A673 (cell line): Measurements from ENCODE around the gene SEMA5A. TPM values are rescaled to one million over a fixed set of nuclear protein-coding genes. Genes with fewer than 3 reads are reported as not detected.

Experiments used
- BruUV-seq: library from RNA; stranded (reverse); fragments of 400-500 nt; replicated peaks from 2 replicates; lab custom pipeline; 2021; lab: Mats Ljungman, UMichigan
- CTCF ChIA-PET: fragments of 300-600 bp; sonication (Branson Sonifier 250); formaldehyde crosslinking; loops from one replicate; lab custom pipeline; 2022; ENCODE audit warnings: antibody characterized with exemption; lab: Charles Lee
- POLR2A ChIA-PET: fragments of 300-600 bp; sonication (Branson Sonifier 250); formaldehyde crosslinking; loops from one replicate; lab custom pipeline; 2022; ENCODE audit warnings: antibody characterized with exemption; ENCODE audit not compliant: low non-redundant PET; lab: Charles Lee
- DNase-seq: peaks from one replicate; pipeline ENCODE4 v3.0.0-alpha.2; 2015; ENCODE audit warnings: low spot score
- H3K27ac ChIP-seq: fragments of 200-600 bp; sonication (generic); 2 replicates; pipeline ENCODE4 v1.5.1; 2016; ENCODE audit warnings: mixed run types, low read depth, mild to moderate bottlenecking, mixed read lengths, antibody characterized with exemption, low read length; ENCODE audit not compliant: poor library complexity, severe bottlenecking
- H3K27me3 ChIP-seq: fragments of 200-600 bp; sonication (generic); replicated peaks from 2 replicates; pipeline ENCODE4 v1.6.1; 2017; ENCODE audit warnings: mixed run types, low read depth, mild to moderate bottlenecking, mixed read lengths, antibody characterized with exemption, low read length; ENCODE audit not compliant: insufficient read depth, poor library complexity
- H3K36me3 ChIP-seq: fragments of 200-600 bp; sonication (generic); 2 replicates; pipeline ENCODE4 v1.6.1; 2016; ENCODE audit warnings: mixed run types, mild to moderate bottlenecking, mixed read lengths, antibody characterized with exemption, low read length; ENCODE audit not compliant: insufficient read depth, poor library complexity, severe bottlenecking
- H3K4me1 ChIP-seq: fragments of 200-600 bp; sonication (generic); 2 replicates; pipeline ENCODE4 v1.6.1; 2017; ENCODE audit warnings: mixed run types, mild to moderate bottlenecking, mixed read lengths, antibody characterized with exemption, low read length; ENCODE audit not compliant: insufficient read depth, poor library complexity, severe bottlenecking
- H3K4me3 ChIP-seq: fragments of 200-600 bp; sonication (generic); 2 replicates; pipeline ENCODE4 v1.5.1; 2016; ENCODE audit warnings: low read depth, mixed run types, mild to moderate bottlenecking, mixed read lengths, low read length; ENCODE audit not compliant: poor library complexity, severe bottlenecking
- H3K9me3 ChIP-seq: fragments of 200-600 bp; sonication (generic); 2 replicates; pipeline ENCODE4 v1.6.1; 2016; ENCODE audit warnings: mixed run types, low read depth, mild to moderate bottlenecking, mixed read lengths, antibody characterized with exemption, low read length; ENCODE audit not compliant: poor library complexity, severe bottlenecking
- EZH2 ChIP-seq: fragments of 200-600 bp; sonication (generic); IDR thresholded peaks from 2 replicates; pipeline ENCODE4 v1.6.1; 2017; ENCODE audit warnings: borderline replicate concordance, low read depth, mild to moderate bottlenecking, mixed read lengths, antibody characterized with exemption, low read length; ENCODE audit not compliant: poor library complexity, severe bottlenecking
- intact Hi-C: fragments of 100-400 bp; cut with micrococcal nuclease; formaldehyde crosslinking; loops from one replicate; pipeline ENCODE4 v1.10.0; 2022; ENCODE audit not compliant: unreplicated experiment
- total RNA-seq: library from RNA; stranded (reverse); gene quantifications from 2 replicates; pipeline ENCODE4 v1.2.3, GENCODE V29; 2021
- TF ChIP-seq, protein P1 (sequence below): fragments of 300-800, 200-600 bp; sonication (generic); conservative IDR thresholded peaks from 2 replicates; pipeline ENCODE4 v1.5.1; 2017; ENCODE audit warnings: low read depth, mild to moderate bottlenecking, antibody characterized with exemption, low read length, moderate library complexity, mixed read lengths

SEMA5A gene
- total RNA-seq, 1 experiment from 2014 or later, result 0.17 TPM

DNA sequence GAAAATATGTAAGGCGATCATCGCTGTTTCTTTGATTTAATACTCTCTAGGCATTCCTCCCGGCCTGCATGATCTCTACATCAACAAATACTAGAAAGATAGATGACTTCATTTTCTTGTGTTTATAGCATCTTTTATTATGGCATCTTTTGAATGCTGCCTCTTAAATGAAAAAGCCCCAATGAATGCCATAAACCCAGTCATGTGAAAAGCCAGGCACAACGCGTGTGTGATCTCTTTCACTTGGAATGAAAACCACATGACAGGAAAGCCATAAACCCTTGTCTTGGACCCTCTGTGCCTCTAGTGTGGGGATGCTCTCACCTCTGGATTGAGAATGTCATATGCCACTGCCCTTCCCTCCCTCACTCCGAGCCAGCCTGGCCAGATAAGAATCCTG lies 476.2 kb downstream of the SEMA5A start:
- Histone ChIP-seq H3K4me1 (no peaks in the 10 kb centered on the region), H3K4me3 (no peak overlapping the region), H3K27me3 (no peaks in the 10 kb centered on the region), H3K9me3 (peaks cover 23% of the 10 kb centered on the region), H3K27ac (no peak overlapping the region), H3K36me3 (no peaks in the 10 kb centered on the region)
- intact Hi-C loops, result no loop called here
- ChIA-PET POLR2A (no interaction called here), CTCF (no interaction called here)
- DNase-seq, result no peak
- BruUV-seq, result no TSS peak
- TF ChIP-seq EZH2, result no peak
- TF ChIP-seq, protein P1, sequence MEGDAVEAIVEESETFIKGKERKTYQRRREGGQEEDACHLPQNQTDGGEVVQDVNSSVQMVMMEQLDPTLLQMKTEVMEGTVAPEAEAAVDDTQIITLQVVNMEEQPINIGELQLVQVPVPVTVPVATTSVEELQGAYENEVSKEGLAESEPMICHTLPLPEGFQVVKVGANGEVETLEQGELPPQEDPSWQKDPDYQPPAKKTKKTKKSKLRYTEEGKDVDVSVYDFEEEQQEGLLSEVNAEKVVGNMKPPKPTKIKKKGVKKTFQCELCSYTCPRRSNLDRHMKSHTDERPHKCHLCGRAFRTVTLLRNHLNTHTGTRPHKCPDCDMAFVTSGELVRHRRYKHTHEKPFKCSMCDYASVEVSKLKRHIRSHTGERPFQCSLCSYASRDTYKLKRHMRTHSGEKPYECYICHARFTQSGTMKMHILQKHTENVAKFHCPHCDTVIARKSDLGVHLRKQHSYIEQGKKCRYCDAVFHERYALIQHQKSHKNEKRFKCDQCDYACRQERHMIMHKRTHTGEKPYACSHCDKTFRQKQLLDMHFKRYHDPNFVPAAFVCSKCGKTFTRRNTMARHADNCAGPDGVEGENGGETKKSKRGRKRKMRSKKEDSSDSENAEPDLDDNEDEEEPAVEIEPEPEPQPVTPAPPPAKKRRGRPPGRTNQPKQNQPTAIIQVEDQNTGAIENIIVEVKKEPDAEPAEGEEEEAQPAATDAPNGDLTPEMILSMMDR, result no peak

DNA sequence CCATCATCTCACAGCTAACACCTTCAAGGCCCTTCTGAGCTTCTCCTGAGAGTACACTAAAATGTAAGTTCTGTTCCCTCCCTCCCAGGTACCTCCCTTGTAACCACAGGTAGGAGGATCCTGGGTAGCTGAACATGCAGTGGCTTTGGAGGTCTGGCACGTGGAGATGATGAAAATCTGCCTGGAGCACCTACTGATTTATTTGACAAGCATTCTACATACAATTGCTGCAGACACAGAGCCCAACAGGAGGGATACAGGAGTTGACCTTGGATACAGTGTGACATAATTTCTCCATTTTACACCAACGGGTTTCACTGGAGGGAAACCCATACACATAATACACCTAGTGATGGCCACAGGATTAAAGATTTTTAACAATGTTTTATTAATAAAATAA lies 478.7 kb downstream of the SEMA5A start:
- DNase-seq, result no peak
- H3K4me3 ChIP-seq, result no peak overlapping the region
- H3K36me3 ChIP-seq, result no peaks in the 10 kb centered on the region
- POLR2A ChIA-PET, result no interaction called here
- intact Hi-C loops, result no loop called here
- H3K27ac ChIP-seq, result no peak overlapping the region
- no peaks in the 10 kb centered on the region for H3K4me1 ChIP-seq
- no peaks in the 10 kb centered on the region for H3K27me3 ChIP-seq
- no peak for TF ChIP-seq EZH2
- TF ChIP-seq, protein P1, result no peak
- no TSS peak for BruUV-seq
- CTCF ChIA-PET, result no interaction called here
- peaks cover 21% of the 10 kb centered on the region for H3K9me3 ChIP-seq

DNA sequence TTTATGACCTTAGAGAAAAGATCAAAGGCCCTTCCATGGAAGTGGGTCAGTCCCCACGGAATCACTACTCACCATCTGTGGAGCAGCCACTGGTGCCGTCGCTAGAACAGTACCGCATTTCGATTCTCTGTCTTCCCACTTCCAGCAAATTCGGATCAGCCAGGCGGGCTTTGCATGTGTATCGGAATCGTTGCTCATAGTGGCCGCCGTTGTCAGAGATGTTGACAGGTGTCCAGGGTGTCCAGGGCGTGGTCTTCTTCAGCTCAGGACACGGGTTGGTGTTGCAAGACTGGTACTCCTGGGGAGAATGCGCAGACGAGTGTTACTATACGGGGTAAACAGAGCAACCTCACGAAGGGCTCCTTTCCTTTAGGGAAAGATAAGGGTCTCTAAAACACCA lies 479.5 kb downstream of the SEMA5A start:
- Histone ChIP-seq H3K36me3 (no peaks in the 10 kb centered on the region), H3K27ac (no peak overlapping the region), H3K9me3 (peaks cover 21% of the 10 kb centered on the region), H3K27me3 (no peaks in the 10 kb centered on the region), H3K4me1 (no peaks in the 10 kb centered on the region), H3K4me3 (no peak overlapping the region)
- POLR2A ChIA-PET, result no interaction called here
- no TSS peak for BruUV-seq
- no peak for DNase-seq
- CTCF ChIA-PET, result no interaction called here
- intact Hi-C loops, result no loop called here
- TF ChIP-seq, protein P1, result no peak
- TF ChIP-seq EZH2, result no peak
